ENCODE data around the gene SMIM22.

- TF ChIP-seq POLR2AphosphoS5 (IDR thresholded peaks at IDR 0.05; ENCODE audit: borderline replicate concordance, low read depth, low read length) (no peak), EZH2 (IDR thresholded peaks at IDR 0.05) (no peak)
Measured at GRCh38 chr16:4832698-4833343, 37.7 kb downstream of the SMIM22 start.

Measured in SK-N-MC (cell line).